Right atrium auricular region (tissue), 2 donors: ENCODE measurements around the gene SPRYD3. TPM values are rescaled to one million over a fixed set of nuclear protein-coding genes. Genes with fewer than 3 reads are reported as not detected.
A peak's percentile ranks its signal among the peaks of the same experiment; 100 is the strongest.

Source experiments
- DNase-seq: peaks from one replicate; pipeline ENCODE4 v3.0.0-alpha.2; 2019; ENCODE audit warnings: low spot score
- H3K27ac ChIP-seq, 2 donors: fragments of 200-600 bp; sonication (generic); 1 replicate in 1 of 2; 2 replicates in 1 of 2; pipeline ENCODE4 v1.5.1; 2016 to 2019
- H3K27me3 ChIP-seq, 2 donors: fragments of 200-600 bp; sonication (generic); one replicate each; pipeline versions ENCODE4 v1.5.1 to v1.6.0; 2017 to 2019
- H3K36me3 ChIP-seq: fragments of 200-600 bp; sonication (generic); one replicate; pipeline ENCODE4 v1.5.1; 2016
- H3K4me1 ChIP-seq, 2 donors: fragments of 200-600 bp; sonication (generic); one replicate each; pipeline versions ENCODE4 v1.5.1 to v1.6.0; 2017 to 2019
- H3K4me3 ChIP-seq, 2 donors: fragments of 200-600 bp; sonication (generic); 1 replicate in 1 of 2; 2 replicates in 1 of 2; pipeline ENCODE4 v1.5.1; 2017 to 2019; ENCODE audit warnings: mild to moderate bottlenecking in 1 of 2, moderate library complexity in 1 of 2
- H3K9me3 ChIP-seq, 2 donors: fragments of 200-600 bp; sonication (generic); one replicate each; pipeline ENCODE4 v1.5.1; 2019
- total RNA-seq, 2 donors: library from RNA; depleted of rRNA; stranded (reverse); fragments of >200 nt; gene quantifications; one replicate each; pipeline ENCODE4 v1.1.0, GENCODE V29; 2016
- TF ChIP-seq, protein P1 (sequence below), 2 donors: fragments of 200-600 bp; sonication (generic); IDR thresholded peaks; one replicate each; pipeline ENCODE4 v1.5.1; 2019; ENCODE audit warnings: antibody characterized with exemption in 2 of 2

The SPRYD3 gene, protein sequence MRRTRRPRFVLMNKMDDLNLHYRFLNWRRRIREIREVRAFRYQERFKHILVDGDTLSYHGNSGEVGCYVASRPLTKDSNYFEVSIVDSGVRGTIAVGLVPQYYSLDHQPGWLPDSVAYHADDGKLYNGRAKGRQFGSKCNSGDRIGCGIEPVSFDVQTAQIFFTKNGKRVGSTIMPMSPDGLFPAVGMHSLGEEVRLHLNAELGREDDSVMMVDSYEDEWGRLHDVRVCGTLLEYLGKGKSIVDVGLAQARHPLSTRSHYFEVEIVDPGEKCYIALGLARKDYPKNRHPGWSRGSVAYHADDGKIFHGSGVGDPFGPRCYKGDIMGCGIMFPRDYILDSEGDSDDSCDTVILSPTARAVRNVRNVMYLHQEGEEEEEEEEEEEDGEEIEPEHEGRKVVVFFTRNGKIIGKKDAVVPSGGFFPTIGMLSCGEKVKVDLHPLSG
- 10 to 100 TPM; 33.5 to 64.5 TPM for total RNA-seq

DNA sequence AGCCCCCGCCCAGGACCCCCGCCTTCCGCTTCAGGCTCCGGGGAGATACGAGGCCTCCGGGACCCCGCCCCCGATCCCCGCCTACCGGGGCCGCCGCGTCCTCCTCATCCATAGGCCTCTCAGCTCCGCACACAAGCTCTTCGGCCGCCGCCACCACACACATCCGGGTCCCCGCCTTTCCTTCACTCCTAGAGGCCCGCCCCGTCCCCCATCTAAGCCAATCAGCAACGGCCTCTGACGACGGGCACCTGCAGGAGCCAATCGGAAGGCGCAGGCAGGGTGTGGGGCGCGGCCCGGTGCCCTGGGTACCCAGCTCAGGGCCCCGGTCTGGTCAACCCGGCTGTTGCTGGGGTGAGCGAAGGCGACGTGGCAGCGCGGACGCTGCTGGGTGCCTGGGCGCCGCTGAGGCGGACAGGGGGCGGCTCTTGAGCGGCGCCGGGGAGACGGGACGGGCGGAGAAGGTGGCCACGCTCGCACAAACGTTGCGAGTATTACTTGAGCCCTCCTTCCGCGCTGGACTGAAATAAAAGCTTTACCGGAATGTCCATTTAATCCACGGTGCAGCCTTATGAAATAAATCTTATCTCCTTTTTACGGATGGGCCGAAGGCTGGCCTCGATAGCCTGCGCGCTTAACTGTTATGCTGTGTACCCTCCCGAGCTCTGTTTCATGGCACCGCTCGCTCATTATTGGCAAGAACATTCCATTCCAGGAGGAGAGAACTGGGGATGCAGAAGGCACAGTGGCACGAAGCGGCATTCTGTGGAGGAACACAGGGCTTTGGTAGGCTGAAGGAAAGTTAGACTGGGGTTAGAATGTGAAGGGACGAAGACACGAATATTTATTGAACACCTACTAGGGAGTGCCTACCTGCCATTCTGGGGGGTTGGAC is at the start of gene SPRYD3:
Gene SPRYD3, minus strand, starts transcription at position 165 of the 892 bp plus-strand sequence. Its CDS starts 57 bp downstream, at position 108.
- peak within 1 kb of the TSS; percentile 71 to 72 for H3K4me3 ChIP-seq
- H3K36me3 ChIP-seq = peaks cover 26% of the 10 kb centered on the region
- peak within 1 kb of the TSS; percentile 92 to 94 for H3K27ac ChIP-seq
- no peaks in the 10 kb centered on the region for H3K27me3 ChIP-seq
- H3K4me1 ChIP-seq = peaks cover 0 to 28% of the 10 kb centered on the region in 2 donors
- TF ChIP-seq, protein P1, sequence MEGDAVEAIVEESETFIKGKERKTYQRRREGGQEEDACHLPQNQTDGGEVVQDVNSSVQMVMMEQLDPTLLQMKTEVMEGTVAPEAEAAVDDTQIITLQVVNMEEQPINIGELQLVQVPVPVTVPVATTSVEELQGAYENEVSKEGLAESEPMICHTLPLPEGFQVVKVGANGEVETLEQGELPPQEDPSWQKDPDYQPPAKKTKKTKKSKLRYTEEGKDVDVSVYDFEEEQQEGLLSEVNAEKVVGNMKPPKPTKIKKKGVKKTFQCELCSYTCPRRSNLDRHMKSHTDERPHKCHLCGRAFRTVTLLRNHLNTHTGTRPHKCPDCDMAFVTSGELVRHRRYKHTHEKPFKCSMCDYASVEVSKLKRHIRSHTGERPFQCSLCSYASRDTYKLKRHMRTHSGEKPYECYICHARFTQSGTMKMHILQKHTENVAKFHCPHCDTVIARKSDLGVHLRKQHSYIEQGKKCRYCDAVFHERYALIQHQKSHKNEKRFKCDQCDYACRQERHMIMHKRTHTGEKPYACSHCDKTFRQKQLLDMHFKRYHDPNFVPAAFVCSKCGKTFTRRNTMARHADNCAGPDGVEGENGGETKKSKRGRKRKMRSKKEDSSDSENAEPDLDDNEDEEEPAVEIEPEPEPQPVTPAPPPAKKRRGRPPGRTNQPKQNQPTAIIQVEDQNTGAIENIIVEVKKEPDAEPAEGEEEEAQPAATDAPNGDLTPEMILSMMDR (IDR thresholded peaks at IDR 0.05) = no peak
- DNase-seq = peak; percentile 99
- H3K9me3 ChIP-seq = no peaks in the 10 kb centered on the region

DNA sequence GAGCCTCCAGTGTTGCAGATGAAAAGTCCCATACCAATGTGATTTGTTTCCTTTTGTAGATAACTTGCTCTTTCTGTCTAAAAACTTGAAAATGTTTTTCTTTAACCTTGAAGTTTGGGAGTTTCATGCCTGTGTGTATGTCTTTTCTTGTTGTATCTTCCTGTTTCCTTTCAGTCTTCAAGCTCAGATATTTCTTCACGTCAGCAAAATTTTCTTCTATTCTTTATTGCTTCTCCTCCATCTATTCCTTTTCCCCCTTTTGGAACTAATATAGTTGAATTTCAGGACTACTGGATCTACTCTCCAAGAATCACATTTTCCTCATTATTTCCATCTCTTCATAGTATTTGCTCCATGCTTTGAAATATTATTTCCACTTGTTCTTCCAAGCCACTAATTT is 48.0 kb upstream of the SPRYD3 start:
- Histone ChIP-seq H3K4me1 (no peaks in the 10 kb centered on the region), H3K4me3 (no peak overlapping the region), H3K27me3 (no peaks in the 10 kb centered on the region), H3K36me3 (no peaks in the 10 kb centered on the region), H3K9me3 (no peaks in the 10 kb centered on the region), H3K27ac (no peak overlapping the region)
- DNase-seq = no peak
- TF ChIP-seq, protein P1 (IDR thresholded peaks at IDR 0.05) = no peak

DNA sequence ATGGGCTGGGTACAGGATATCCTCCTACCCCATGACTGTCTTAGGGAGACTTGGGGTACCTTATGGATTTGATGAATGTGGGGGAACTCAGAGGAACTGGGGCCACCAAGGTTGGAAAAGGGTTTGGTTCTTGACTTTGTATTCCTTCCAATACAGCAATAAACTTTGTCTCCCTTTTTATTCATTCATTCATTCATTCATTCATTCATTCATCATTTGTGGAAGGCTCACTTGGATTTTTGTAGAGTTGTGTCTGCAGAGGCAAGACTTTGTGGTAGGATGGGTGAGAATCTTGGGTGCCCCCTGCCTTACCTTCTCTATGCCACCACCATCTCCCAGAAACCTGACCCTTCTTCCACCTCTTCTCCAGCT is 45.1 kb upstream of the SPRYD3 start:
- Histone ChIP-seq H3K27ac (no peak overlapping the region), H3K27me3 (no peaks in the 10 kb centered on the region), H3K4me3 (no peak overlapping the region), H3K9me3 (no peaks in the 10 kb centered on the region), H3K36me3 (no peaks in the 10 kb centered on the region), H3K4me1 (no peaks in the 10 kb centered on the region)
- DNase-seq = no peak
- TF ChIP-seq, protein P1 (IDR thresholded peaks at IDR 0.05) = no peak

DNA sequence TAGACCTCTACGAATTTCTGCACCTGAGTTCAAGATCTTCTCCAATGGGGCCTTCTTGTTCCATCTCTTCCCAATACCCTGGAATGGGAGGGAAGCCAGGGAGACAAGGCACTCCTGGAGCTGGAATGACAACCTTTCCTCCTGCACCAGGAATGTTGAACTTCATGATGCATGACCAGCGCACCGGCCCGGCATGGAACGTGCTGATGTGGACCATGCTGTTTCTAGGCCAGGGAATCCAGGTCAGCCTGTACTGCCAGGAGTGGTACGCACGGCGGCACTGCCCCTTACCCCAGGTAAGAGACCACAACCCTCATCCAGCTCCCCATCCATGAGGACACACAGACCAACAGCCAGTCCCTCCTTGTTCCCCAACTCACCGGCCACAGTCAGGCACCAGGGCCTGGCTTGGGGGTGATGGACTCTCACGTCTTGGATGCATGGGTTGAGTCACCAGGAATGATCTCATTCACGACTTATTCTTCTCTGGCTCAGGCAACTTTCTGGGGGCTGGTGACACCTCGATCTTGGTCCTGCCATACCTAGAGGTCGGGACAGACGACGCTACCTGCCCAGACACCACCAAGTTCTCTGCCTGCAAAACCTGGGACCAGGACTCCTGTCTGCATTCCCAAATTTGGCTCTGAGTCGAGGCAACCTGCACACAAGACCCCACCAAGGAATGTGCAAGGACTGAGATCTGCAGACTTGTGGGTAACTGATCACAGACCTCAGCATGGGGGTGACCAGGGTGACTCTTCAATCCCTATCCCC is 44.6 kb upstream of the SPRYD3 start:
- H3K36me3 ChIP-seq = no peaks in the 10 kb centered on the region
- no peaks in the 10 kb centered on the region for H3K4me1 ChIP-seq
- no peaks in the 10 kb centered on the region for H3K27me3 ChIP-seq
- H3K4me3 ChIP-seq = no peak overlapping the region
- no peak for DNase-seq
- TF ChIP-seq, protein P1 (IDR thresholded peaks at IDR 0.05) = no peak
- H3K27ac ChIP-seq = no peak overlapping the region
- no peaks in the 10 kb centered on the region for H3K9me3 ChIP-seq

DNA sequence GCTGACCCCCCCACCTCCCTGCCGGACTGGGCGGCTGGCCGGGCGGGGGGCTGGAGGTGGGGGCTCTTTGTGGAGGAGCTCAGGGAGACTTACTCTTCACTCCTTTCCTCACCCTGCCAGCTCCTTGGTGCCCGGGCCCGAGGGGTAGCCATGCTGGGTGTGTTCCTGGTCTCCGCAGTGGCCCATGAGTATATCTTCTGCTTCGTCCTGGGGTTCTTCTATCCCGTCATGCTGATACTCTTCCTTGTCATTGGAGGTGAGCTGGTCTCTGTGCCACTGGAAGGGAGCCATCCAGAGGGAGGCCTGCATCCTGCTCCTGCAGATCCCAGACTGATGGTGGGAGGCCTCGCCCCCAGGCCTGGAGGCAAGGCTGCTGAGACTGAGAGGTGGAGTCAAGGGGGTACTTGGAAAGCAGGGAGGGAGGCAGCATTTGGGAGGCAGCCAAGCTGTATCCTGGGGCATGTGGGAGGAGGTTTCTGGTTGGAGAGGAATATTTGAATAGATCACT is 43.8 kb upstream of the SPRYD3 start:
- DNase-seq = no peak
- Histone ChIP-seq H3K27me3 (no peaks in the 10 kb centered on the region), H3K4me3 (no peak overlapping the region), H3K4me1 (no peaks in the 10 kb centered on the region), H3K36me3 (no peaks in the 10 kb centered on the region), H3K9me3 (no peaks in the 10 kb centered on the region), H3K27ac (no peak overlapping the region)
- TF ChIP-seq, protein P1 (IDR thresholded peaks at IDR 0.05) = no peak
